ENCODE results near the gene PIK3R2.
"Not testable (repeated sequence)": the region's sequence is repeated elsewhere in the genome, so short reads cannot be mapped to it uniquely, and the experiment has no call there.

Gene PIK3R2

DNA sequence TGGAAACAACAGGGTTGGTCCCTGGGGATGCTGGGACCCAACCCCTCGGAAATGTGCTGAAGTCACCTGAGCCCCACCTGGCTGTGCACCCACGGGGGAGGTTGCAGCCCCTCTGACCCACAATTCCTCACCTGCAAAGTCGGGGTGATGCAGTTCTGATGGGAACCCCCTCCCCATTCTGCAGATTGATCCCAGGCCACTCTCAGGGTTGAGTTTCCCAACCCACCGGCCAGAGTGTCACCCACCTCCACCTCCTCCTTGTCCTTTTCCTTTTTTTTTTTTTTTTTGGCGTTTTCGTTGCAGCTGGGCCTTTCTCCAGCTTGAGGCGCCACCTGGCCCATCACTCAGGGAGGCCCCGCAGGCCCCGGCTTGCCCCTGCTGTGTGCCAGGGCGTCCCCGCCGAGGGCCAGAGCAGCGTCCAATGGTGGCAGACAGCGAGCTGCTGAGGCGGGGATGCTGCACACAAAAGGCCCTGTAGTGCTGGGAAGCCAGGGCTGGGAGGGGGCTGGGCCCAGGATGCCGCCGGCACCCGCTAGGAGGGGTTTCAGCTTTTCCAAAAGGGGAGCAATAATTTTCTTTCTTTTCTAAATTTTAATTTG, 4.6 kb downstream of the PIK3R2 start:
- H3K27me3 Mint-ChIP-seq (ENCODE audit: low read depth) = no peaks in the 10 kb centered on the region
- no peaks in the 10 kb centered on the region for H3K9me3 Mint-ChIP-seq
- peak overlapping the region; percentile 73 to 86 (median 82) for H3K27ac Mint-ChIP-seq
- H3K4me1 Mint-ChIP-seq = peaks cover 21% of the 10 kb centered on the region
- TF ChIP-seq, protein P1, sequence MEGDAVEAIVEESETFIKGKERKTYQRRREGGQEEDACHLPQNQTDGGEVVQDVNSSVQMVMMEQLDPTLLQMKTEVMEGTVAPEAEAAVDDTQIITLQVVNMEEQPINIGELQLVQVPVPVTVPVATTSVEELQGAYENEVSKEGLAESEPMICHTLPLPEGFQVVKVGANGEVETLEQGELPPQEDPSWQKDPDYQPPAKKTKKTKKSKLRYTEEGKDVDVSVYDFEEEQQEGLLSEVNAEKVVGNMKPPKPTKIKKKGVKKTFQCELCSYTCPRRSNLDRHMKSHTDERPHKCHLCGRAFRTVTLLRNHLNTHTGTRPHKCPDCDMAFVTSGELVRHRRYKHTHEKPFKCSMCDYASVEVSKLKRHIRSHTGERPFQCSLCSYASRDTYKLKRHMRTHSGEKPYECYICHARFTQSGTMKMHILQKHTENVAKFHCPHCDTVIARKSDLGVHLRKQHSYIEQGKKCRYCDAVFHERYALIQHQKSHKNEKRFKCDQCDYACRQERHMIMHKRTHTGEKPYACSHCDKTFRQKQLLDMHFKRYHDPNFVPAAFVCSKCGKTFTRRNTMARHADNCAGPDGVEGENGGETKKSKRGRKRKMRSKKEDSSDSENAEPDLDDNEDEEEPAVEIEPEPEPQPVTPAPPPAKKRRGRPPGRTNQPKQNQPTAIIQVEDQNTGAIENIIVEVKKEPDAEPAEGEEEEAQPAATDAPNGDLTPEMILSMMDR (IDR thresholded peaks at IDR 0.05; ENCODE audit: unreplicated experiment in 3 of 3) = no peak
- H3K36me3 Mint-ChIP-seq (ENCODE audit: low read depth) = peaks cover 11% of the 10 kb centered on the region
- peak overlapping the region; percentile 31 to 46 (median 32) for H3K4me3 Mint-ChIP-seq

DNA sequence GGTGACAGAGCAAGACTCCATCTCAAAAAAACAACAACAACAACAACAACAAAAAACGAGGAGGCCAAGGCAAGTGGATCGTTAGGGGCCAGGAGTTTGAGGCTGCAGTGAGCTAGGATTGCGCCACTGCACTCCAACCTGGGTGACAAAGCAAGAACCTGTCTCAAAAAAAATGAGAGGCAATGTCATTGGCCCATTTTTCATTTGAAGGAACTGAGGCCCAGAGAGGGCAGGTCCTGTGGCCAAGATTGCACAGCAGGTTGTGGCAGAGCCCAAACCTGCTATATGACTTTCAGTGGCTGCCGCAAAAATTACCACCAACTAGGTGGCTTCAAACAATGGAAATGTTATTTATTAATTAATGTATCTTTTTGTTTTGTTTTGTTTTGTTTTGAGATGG, 5.5 kb downstream of the PIK3R2 start:
- Mint-ChIP-seq H3K9me3 (no peaks in the 10 kb centered on the region), H3K27me3 (ENCODE audit: low read depth) (no peaks in the 10 kb centered on the region)
- TF ChIP-seq, protein P1 (IDR thresholded peaks at IDR 0.05; ENCODE audit: unreplicated experiment in 3 of 3) = no peak

DNA sequence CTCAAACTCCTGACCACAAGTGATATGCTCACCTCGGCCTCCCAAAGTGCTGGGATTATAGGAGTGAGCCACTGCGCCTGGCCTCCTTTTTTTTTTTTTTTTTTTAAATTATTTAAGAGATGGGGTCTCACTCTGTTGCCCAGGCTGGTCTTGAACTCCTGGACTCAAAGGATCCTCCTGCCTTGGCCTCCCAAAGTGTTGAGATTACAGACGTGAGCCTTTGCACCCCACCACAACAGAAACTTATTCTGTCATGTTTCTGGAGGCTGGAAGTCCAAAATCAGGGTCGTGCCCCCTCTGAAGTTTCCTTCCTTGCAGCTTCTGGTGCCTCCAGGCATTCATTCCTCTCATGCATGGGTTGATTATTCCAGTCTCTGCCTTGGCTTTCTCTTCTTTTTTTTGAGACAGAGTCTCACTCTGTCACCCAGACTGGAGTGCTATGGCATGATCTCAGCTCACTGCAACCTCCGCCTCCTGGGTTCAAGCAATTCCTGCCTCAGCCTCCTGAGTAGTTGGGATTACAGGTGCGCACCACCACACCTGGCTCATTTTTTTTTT, 6.2 kb downstream of the PIK3R2 start:
- H3K36me3 Mint-ChIP-seq (ENCODE audit: low read depth) = peaks cover 21% of the 10 kb centered on the region
- H3K4me3 Mint-ChIP-seq; H3K27ac Mint-ChIP-seq; H3K27me3 Mint-ChIP-seq (ENCODE audit: low read depth); H3K9me3 Mint-ChIP-seq: not testable (repeated sequence)
- peaks cover 16% of the 10 kb centered on the region for H3K4me1 Mint-ChIP-seq

More for the DNA sequence above, 5.5 kb downstream of the PIK3R2 start:
- H3K4me1 Mint-ChIP-seq = peaks cover 19% of the 10 kb centered on the region
- H3K4me3 Mint-ChIP-seq = no peak overlapping the region
- H3K36me3 Mint-ChIP-seq (ENCODE audit: low read depth) = peaks cover 18% of the 10 kb centered on the region
- H3K27ac Mint-ChIP-seq = peak overlapping the region in 1 of 3 experiments; percentile 82

DNA sequence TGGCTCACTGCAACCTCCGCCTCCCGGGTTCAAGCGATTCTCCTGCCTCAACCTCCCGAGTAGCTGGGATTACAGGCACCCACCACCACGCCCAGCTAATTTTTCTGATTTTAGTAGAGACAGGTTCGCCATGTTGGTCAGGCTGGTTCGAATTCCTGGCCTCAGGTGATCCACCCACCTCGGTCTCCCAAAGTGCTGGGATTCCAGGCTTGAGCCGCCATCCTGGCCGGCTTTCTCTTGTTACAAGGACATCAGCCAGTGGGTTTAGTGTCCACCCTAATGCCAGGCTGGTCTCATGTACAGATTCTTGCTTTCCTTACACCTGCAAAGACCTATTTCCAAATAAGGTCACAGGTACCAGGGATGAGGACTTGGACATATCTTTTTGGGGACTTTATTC, 6.8 kb downstream of the PIK3R2 start:
- no peak overlapping the region for H3K27ac Mint-ChIP-seq
- H3K4me1 Mint-ChIP-seq = peaks cover 12% of the 10 kb centered on the region
- H3K4me3 Mint-ChIP-seq = no peak overlapping the region
- H3K27me3 Mint-ChIP-seq (ENCODE audit: low read depth) = no peaks in the 10 kb centered on the region
- H3K36me3 Mint-ChIP-seq (ENCODE audit: low read depth) = peaks cover 21% of the 10 kb centered on the region
- no peaks in the 10 kb centered on the region for H3K9me3 Mint-ChIP-seq
- TF ChIP-seq, protein P1 (IDR thresholded peaks at IDR 0.05; ENCODE audit: unreplicated experiment in 3 of 3) = no peak

DNA sequence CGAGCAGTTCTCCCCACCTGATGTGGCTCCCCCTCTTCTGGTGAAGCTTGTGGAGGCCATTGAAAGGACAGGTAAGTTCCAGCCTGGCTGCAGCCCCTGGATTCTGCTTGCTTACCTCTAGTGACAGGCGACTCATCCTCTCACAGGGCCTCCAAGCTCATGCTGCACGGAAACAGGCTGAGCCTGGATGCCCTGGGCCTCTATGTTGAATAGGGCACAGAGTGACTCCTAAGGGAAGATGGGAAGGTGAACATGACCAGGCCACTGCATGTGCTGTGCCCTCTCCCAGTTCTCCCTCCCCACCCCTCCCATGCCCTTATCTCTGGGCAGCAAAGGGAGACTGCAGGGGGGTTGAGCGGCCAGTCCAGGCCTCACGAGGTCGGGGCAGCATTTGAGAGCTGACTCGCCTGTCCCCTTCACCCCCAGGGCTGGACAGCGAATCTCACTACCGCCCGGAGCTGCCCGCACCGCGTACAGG, 7.6 kb downstream of the PIK3R2 start:
- Mint-ChIP-seq H3K4me3 (peak overlapping the region; percentile 29 to 61 (median 59)), H3K4me1 (peaks cover 12% of the 10 kb centered on the region), H3K27ac (peak overlapping the region in 1 of 3 experiments; percentile 59), H3K9me3 (no peaks in the 10 kb centered on the region), H3K36me3 (ENCODE audit: low read depth) (peaks cover 22% of the 10 kb centered on the region), H3K27me3 (ENCODE audit: low read depth) (no peaks in the 10 kb centered on the region)
- TF ChIP-seq, protein P1 (IDR thresholded peaks at IDR 0.05; ENCODE audit: unreplicated experiment in 3 of 3) = no peak

DNA sequence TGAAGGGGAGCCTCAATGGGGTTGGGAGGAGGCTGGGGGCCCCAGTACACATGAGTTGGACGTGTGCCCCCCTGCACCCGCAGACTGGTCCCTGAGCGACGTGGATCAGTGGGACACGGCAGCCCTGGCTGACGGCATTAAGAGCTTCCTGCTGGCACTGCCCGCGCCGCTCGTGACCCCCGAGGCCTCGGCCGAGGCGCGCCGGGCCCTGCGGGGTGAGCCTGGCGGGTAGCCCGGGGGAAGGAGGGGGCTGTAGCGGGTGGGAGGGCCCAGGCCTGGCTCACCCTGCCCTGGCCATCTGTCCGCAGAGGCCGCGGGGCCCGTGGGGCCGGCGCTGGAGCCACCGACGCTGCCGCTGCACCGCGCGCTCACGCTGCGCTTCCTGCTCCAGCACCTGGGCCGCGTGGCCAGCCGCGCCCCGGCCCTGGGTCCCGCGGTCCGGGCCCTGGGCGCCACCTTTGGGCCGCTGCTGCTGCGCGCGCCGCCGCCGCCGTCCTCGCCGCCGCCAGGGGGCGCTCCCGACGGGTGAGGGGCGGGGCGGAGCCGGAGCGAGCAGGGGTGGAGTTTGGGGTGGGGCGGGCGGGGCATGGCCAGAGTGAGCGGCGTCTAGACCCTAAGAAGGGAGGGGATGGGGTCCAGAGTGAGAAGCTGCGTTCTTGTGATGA, 8.1 kb downstream of the PIK3R2 start:
- TF ChIP-seq, protein P1 (IDR thresholded peaks at IDR 0.05; ENCODE audit: unreplicated experiment in 3 of 3) = peak; percentile 52 to 62 (median 57)
- Mint-ChIP-seq H3K4me3 (peak overlapping the region; percentile 44 to 58 (median 56)), H3K27me3 (ENCODE audit: low read depth) (no peaks in the 10 kb centered on the region), H3K36me3 (ENCODE audit: low read depth) (peaks cover 27% of the 10 kb centered on the region), H3K27ac (no peak overlapping the region), H3K4me1 (peaks cover 11% of the 10 kb centered on the region), H3K9me3 (no peaks in the 10 kb centered on the region)
